Mucosa of rectum (tissue), 2 donors: ENCODE measurements around the gene MPV17L2.

Experiments used
- H3K27ac ChIP-seq, 2 donors: one replicate each; pipeline ENCODE4 v1.7.0; 2013; ENCODE audit warnings: inconsistent platforms in 2 of 2, low read depth in 2 of 2, low read length in 2 of 2
- H3K27me3 ChIP-seq, 2 donors: one replicate each; pipeline ENCODE4 v1.7.0; 2013; ENCODE audit warnings: low read length in 2 of 2; ENCODE audit not compliant: control insufficient read depth in 2 of 2, insufficient read depth in 2 of 2
- H3K36me3 ChIP-seq, 2 donors: one replicate each; pipeline ENCODE4 v1.7.0; 2013; ENCODE audit warnings: low read length in 2 of 2; ENCODE audit not compliant: control insufficient read depth in 2 of 2, insufficient read depth in 2 of 2
- H3K4me1 ChIP-seq, 2 donors: one replicate each; pipeline ENCODE4 v1.7.0; 2013; ENCODE audit warnings: low read length in 2 of 2, mild to moderate bottlenecking in 1 of 2; ENCODE audit not compliant: control insufficient read depth in 2 of 2, insufficient read depth in 2 of 2
- H3K4me3 ChIP-seq, 2 donors: one replicate each; pipeline ENCODE4 v1.7.0; 2013; ENCODE audit warnings: low read length in 2 of 2
- H3K9ac ChIP-seq, 2 donors: one replicate each; pipeline ENCODE4 v1.7.0; 2013; ENCODE audit warnings: low read length in 2 of 2, low read depth in 1 of 2, mild to moderate bottlenecking in 1 of 2
- H3K9me3 ChIP-seq, 2 donors: one replicate each; pipeline ENCODE4 v1.7.0; 2013; ENCODE audit warnings: low read length in 2 of 2; ENCODE audit not compliant: control insufficient read depth in 2 of 2
- donor health status: healthy.
- donor health status: Normal muscosa, but diverticular disease.

MPV17L2 gene

DNA sequence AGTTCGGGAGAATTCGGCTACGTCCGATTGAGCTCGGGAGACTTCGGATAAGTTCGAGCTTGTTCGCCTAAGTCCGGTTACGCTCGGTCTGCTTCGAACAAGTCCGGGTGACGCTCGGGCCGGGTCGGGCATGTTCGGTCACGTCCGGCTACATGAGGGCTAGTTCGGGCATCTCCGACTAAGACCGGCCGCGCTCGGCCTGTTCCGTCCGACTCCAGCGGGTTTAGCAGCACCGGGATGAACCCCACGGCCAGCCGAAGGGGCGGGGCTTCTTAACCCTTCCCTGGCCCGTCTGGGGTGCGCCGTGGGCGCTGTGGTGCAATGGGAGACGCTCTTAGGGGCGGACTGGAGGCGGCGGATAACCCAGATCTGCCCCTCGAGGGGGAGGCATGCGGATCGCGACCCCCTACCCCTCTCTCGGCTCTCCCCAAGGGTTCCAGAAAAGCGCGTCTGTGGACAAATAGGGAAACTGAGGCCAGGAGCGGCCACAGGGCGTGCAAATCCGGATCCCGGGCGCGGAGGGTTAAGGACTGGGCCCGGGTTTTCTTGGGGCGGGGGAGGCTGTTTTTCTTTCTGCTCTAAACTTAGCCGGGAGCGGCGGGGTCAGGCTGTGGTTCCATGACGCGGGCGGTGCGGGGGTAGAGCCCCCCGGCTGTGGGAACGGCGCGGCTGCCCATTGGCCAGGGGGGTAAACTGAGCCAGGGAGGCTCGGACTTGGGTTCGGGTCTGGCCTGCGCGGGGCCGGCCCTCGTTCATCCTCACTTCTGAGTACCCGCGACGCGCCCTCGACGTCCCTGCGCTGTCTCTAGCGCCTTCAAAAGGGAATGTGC is 31.7 kb downstream of the MPV17L2 start:
- Histone ChIP-seq H3K4me3 (peak overlapping the region; percentile 62 to 83), H3K27me3 (peaks cover 14 to 23% of the 10 kb centered on the region in 2 donors), H3K27ac (peak overlapping the region in 1 of 2 donors; percentile 15), H3K9ac (peak overlapping the region; percentile 42 to 60), H3K9me3 (no peaks in the 10 kb centered on the region), H3K4me1 (peaks cover 4 to 11% of the 10 kb centered on the region in 2 donors), H3K36me3 (no peaks in the 10 kb centered on the region)

DNA sequence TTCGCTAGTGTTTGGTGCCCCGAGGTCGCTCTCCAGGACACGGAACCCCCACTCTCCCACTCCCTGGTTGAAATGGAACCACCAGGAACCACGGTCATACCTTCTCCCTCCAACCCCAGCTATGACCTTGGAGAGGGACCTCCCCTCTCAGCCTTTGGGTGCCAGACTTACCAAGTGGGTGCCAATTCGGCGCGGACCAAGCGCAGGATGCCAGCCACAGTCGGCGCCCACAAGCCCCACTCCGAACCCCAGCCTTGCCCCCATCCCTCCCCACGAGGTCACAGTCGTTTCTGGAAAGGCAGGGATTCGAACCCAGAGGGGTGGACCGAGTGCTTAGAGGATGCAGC is 32.3 kb downstream of the MPV17L2 start:
- Histone ChIP-seq H3K4me3 (no peak overlapping the region), H3K4me1 (peaks cover 4 to 11% of the 10 kb centered on the region in 2 donors), H3K27me3 (peaks cover 14 to 24% of the 10 kb centered on the region in 2 donors), H3K9ac (no peak overlapping the region), H3K9me3 (no peaks in the 10 kb centered on the region), H3K27ac (peak overlapping the region in 1 of 2 donors; percentile 15), H3K36me3 (no peaks in the 10 kb centered on the region)

DNA sequence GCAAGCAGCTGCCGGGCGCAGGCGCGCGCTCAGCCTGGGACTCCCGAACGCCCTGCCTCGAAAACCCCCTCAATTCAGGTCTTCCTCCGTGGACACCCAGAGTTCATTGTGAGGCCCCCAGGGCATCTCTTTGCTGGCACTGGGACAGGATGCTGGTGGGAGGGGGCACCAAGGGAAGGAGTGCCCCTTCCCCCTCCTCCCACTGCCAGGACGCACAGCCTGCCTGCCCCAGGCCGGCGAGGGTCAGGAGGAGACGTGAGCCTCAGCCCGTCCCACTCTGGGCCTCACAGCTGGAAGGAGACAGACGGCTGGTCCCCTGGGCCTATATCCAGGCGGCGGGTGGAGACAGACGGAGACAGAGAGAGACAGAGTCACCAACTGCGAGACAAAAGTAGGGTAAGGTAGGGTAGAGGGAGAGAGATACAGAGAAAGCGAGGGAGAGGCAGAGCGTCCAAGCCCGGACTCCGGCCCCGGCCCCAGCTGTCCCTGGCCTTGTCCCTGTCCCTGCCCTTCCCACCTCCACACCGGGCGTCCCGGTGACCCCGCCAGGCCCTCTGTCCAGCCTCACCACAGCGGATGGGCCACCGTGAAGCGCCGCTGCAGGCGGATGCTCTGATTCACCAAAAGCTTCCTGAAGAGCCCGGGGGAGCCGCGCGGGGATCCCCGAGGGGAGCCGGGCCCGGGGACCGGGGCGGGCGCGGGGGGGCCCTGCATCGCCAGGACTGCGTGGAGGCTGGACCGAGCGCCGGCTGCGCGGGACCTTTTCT is 32.9 kb downstream of the MPV17L2 start, which contains the start of gene PDE4C:
PDE4C (minus strand) TSS at position 737 of the 767 bp plus-strand sequence; CDS start at position 714, 23 bp downstream.
- H3K9me3 ChIP-seq: no peaks in the 10 kb centered on the region
- peak within 1 kb of the TSS in 1 of 2 donors; percentile 26 for H3K9ac ChIP-seq
- no peak within 1 kb of the TSS for H3K4me3 ChIP-seq
- H3K27me3 ChIP-seq: peaks cover 14 to 29% of the 10 kb centered on the region in 2 donors
- H3K36me3 ChIP-seq: no peaks in the 10 kb centered on the region
- peaks cover 4 to 11% of the 10 kb centered on the region in 2 donors for H3K4me1 ChIP-seq
- H3K27ac ChIP-seq: peak within 1 kb of the TSS; percentile 9 to 15

DNA sequence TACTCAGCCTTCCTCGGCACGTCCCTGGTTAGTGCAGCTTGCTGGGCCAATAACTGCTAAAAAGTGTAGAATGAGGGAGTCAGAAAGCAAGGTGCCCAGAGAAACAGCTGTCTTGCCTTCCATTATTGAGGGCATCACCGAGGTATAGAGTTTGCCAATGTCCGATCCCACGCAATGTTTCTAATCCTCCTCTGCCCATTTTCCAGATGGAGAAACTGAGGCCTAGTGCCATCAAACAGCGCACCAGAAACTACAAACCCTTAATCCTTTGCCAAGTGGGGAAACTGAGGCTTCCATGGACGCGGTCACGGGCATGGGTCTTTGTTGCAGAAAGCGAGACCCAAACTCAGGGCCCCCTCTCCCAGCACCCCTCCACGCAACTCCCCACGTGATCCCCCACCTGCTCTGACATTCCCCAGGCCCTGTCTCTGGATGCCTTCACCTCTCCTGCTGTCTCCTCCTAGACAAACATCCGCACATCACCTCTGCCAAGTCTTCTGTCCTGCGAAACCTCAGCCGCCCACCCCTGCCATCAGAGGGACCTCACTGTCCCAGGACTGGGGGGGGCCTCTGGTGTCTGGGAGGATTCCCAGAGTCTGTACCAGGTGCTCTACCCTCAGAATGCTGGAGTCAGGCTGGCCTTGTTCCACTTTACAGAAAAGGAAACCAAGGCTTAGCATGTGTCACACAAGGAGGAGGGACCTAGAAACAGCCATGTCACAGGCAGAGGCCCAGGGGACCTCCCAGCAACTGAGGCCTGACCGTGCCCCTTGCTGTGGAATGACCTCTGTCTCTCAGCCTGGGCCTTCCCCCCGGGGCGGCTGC is 34.1 kb downstream of the MPV17L2 start:
- Histone ChIP-seq H3K4me3 (no peak overlapping the region), H3K27me3 (peaks cover 14 to 33% of the 10 kb centered on the region in 2 donors), H3K27ac (no peak overlapping the region), H3K9ac (no peak overlapping the region), H3K4me1 (peaks cover 4 to 11% of the 10 kb centered on the region in 2 donors), H3K9me3 (no peaks in the 10 kb centered on the region), H3K36me3 (no peaks in the 10 kb centered on the region)

DNA sequence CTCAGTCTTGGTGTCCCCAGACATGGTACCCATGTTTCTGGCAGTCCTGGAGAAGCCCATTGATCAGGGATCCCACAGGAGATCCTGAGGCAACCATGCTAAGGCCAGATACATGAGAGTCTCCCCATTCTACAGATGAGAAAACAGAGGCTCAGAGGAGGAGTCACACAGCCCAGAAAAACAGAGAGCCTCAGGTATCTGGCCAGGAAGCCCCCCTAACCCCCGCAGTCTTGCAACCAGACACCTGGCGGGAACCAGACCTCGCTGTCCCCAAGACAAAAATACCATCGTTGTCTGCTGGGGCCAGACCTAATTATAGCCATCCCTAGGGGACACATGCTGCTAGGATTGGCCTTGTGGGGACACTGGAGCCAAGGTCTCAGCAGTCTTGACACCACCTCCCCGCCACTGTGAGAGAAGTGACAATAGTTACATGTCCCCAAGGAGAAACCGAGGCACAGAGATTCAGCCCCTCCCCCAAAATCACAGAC is 34.8 kb downstream of the MPV17L2 start:
- H3K9ac ChIP-seq: no peak overlapping the region
- peaks cover 16 to 35% of the 10 kb centered on the region in 2 donors for H3K27me3 ChIP-seq
- H3K4me1 ChIP-seq: peaks cover 4 to 11% of the 10 kb centered on the region in 2 donors
- no peak overlapping the region for H3K27ac ChIP-seq
- no peaks in the 10 kb centered on the region for H3K9me3 ChIP-seq
- H3K36me3 ChIP-seq: no peaks in the 10 kb centered on the region
- no peak overlapping the region for H3K4me3 ChIP-seq

- H3K27ac ChIP-seq: no peak overlapping the region
- no peaks in the 10 kb centered on the region for H3K36me3 ChIP-seq
- H3K4me1 ChIP-seq: peaks cover 0 to 6% of the 10 kb centered on the region in 2 donors
- H3K4me3 ChIP-seq: no peak overlapping the region
- H3K9me3 ChIP-seq: no peaks in the 10 kb centered on the region
- no peak overlapping the region for H3K9ac ChIP-seq
- H3K27me3 ChIP-seq: peaks cover 16 to 40% of the 10 kb centered on the region in 2 donors
Measured at GRCh38 chr19:18229474-18229873, 36.5 kb downstream of the MPV17L2 start.

GRCh38 chr19:18229915-18230314 is 36.9 kb downstream of the MPV17L2 start:
- Histone ChIP-seq H3K27me3 (peaks cover 13 to 38% of the 10 kb centered on the region in 2 donors), H3K9me3 (no peaks in the 10 kb centered on the region), H3K36me3 (no peaks in the 10 kb centered on the region), H3K4me1 (peaks cover 0 to 2% of the 10 kb centered on the region in 2 donors), H3K9ac (peak overlapping the region in 1 of 2 donors; percentile 14), H3K27ac (no peak overlapping the region), H3K4me3 (no peak overlapping the region)

DNA sequence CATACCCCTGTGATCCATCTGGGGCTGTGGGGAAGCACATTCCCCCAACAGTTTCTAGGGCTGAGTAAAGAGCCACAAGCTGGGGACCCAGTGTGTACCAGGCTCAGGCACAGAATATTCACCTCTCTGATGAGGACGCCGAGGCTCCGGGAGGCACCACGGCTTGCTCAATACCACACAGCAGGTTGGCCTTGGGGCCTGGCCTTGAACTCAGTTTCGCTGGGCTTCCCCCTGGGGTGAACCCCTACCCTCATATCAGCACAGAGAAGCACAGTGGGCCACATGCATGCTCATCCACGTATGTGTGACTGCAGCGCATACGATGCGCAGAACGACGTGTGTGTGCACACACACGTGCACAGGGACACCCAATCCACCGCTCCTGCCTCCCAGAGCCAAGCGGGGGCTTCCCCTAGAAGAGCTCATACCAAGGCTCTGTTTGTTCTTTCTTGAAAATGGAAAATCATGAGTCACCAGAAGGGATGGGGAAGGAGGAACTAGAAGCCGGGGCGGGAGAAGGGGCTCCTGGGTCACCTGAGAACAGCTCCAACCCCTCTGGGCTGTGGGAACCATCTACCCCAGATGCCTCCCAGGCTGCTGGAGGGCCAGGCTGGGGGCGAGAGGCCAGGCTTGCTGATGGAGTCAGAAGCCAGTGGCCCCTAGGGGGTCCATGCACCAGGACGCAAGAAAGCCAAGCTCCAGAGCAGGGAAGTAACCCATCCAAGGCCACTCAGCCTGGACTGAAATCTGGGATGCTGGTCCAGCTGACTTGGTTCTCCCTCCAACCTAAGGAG is 38.1 kb downstream of the MPV17L2 start:
- no peaks in the 10 kb centered on the region for H3K4me1 ChIP-seq
- no peak overlapping the region for H3K4me3 ChIP-seq
- H3K27ac ChIP-seq: no peak overlapping the region
- H3K36me3 ChIP-seq: no peaks in the 10 kb centered on the region
- peaks cover 2 to 29% of the 10 kb centered on the region in 2 donors for H3K27me3 ChIP-seq
- H3K9ac ChIP-seq: no peak overlapping the region
- H3K9me3 ChIP-seq: no peaks in the 10 kb centered on the region

DNA sequence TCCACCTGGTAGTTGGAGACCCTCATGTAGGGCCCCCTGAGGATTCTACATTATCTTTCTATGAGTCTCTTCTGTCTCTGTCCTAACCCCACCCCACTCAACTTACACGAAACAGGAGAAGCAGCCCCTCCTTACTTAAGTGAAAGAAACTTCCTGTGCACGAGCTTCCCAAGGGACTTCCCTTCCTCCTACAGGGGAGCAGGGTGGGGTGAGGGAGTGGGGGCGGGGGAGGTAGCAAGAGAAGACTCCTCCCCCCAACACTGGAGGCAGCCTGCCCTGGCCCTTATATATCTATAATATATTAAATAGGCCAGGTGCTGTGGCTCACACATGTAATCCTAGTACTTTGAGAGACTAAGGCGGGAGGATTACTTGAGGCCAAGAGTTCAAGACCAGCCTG is 38.8 kb downstream of the MPV17L2 start:
- Histone ChIP-seq H3K27me3 (peaks cover 2 to 27% of the 10 kb centered on the region in 2 donors), H3K4me3 (no peak overlapping the region)

More for the DNA sequence above, 38.8 kb downstream of the MPV17L2 start:
- no peak overlapping the region for H3K27ac ChIP-seq
- no peaks in the 10 kb centered on the region for H3K4me1 ChIP-seq
- no peak overlapping the region for H3K9ac ChIP-seq
- no peaks in the 10 kb centered on the region for H3K9me3 ChIP-seq
- no peaks in the 10 kb centered on the region for H3K36me3 ChIP-seq
